Endothelial cell of umbilical vein (primary cell): ENCODE results near the gene SFI1. TPM values are rescaled to one million over a fixed set of nuclear protein-coding genes. Genes with fewer than 3 reads are reported as not detected.

Experiments used
- BruUV-seq: library from RNA; stranded (reverse); fragments of 400-500 nt; replicated peaks from 2 replicates; lab custom pipeline; 2021; lab: Mats Ljungman, UMichigan
- CTCF ChIA-PET: fragments of 300-600, 350-600 bp; sonication (Branson Sonifier 250); formaldehyde crosslinking; loops from one replicate; lab custom pipeline; 2021; ENCODE audit warnings: antibody characterized with exemption, inconsistent platforms; lab: Charles Lee
- POLR2A ChIA-PET: fragments of 300-600, 350-600 bp; sonication (Branson Sonifier 250); formaldehyde crosslinking; loops from one replicate; lab custom pipeline; 2021; ENCODE audit warnings: antibody characterized with exemption, inconsistent platforms; lab: Charles Lee
- DNase-seq: peaks from one replicate; pipeline ENCODE4 v3.0.0-alpha.2; 2011; ENCODE audit warnings: low read depth, low spot score
- FAIRE-seq: peaks from 2 replicates; lab custom pipeline; 2011; peaks lifted over from hg19 to GRCh38; lab: Jason Lieb, UNC
- H2AFZ ChIP-seq: 2 replicates; pipeline ENCODE4 v1.6.0; 2012; ENCODE audit warnings: low read depth, low read length, control low read depth, inconsistent platforms
- H3K27ac ChIP-seq: 2 replicates; pipeline ENCODE4 v1.5.1; 2011; ENCODE audit warnings: low read depth, mild to moderate bottlenecking, control low read depth, low read length, moderate library complexity; ENCODE audit not compliant: insufficient read depth
- H3K27me3 ChIP-seq, 2 experiments: 2 replicates each; pipeline versions ENCODE4 v1.6.0 to v1.6.1; 2011; ENCODE audit warnings: low read length in 2 of 2, mixed read lengths in 1 of 2; ENCODE audit not compliant: control insufficient read depth in 2 of 2, insufficient read depth in 2 of 2
- H3K36me3 ChIP-seq, 2 experiments: 2 replicates in 1 of 2; 3 replicates in 1 of 2; pipeline ENCODE4 v1.5.1; 2011; ENCODE audit warnings: low read length in 2 of 2, mild to moderate bottlenecking in 1 of 2, moderate library complexity in 1 of 2; ENCODE audit not compliant: control insufficient read depth in 2 of 2, insufficient read depth in 2 of 2; ENCODE audit errors: extremely low read depth in 1 of 2
- H3K4me1 ChIP-seq: 3 replicates; pipeline ENCODE4 v1.5.1; 2011; ENCODE audit warnings: mild to moderate bottlenecking, low read length; ENCODE audit not compliant: control insufficient read depth, insufficient read depth; ENCODE audit errors: extremely low read depth
- H3K4me2 ChIP-seq: 2 replicates; pipeline ENCODE4 v1.6.1; 2011; ENCODE audit warnings: low read length, control low read depth, mixed read lengths; ENCODE audit not compliant: insufficient read depth
- H3K4me3 ChIP-seq, 3 experiments: fragments of 200-600 bp in 1 of 3; sonication (generic), shearing (Covaris generic) in 1 of 3; replicated peaks in 1 of 3; 2 replicates each; pipeline ENCODE4 v1.5.1; 2011 to 2016; ENCODE audit warnings: control low read depth in 3 of 3, low read length in 3 of 3, mild to moderate bottlenecking in 2 of 3, inconsistent platforms in 1 of 3, low read depth in 1 of 3, moderate library complexity in 1 of 3; ENCODE audit not compliant: insufficient read depth in 1 of 3
- H3K79me2 ChIP-seq: 2 replicates; pipeline ENCODE4 v1.6.0; 2012; ENCODE audit warnings: low read length, inconsistent platforms; ENCODE audit not compliant: control insufficient read depth, insufficient read depth
- H3K9ac ChIP-seq: replicated peaks from 2 replicates; pipeline ENCODE3; 2011; ENCODE audit warnings: low read length, control low read depth; ENCODE audit not compliant: insufficient read depth; ENCODE audit errors: extremely low read depth
- H3K9me1 ChIP-seq: replicated peaks from 3 replicates; pipeline ENCODE4 v1.6.0; 2011; ENCODE audit warnings: mild to moderate bottlenecking, low read length; ENCODE audit not compliant: control insufficient read depth, insufficient read depth; ENCODE audit errors: extremely low read depth
- H3K9me3 ChIP-seq: replicated peaks from 2 replicates; pipeline ENCODE4 v1.5.1; 2012; ENCODE audit warnings: low read length, inconsistent platforms; ENCODE audit not compliant: control insufficient read depth, insufficient read depth
- H4K20me1 ChIP-seq: replicated peaks from 2 replicates; pipeline ENCODE3; 2011; ENCODE audit warnings: mild to moderate bottlenecking, low read length; ENCODE audit not compliant: control insufficient read depth, insufficient read depth; ENCODE audit errors: extremely low read depth
- CTCF ChIP-seq, 2 donors: IDR thresholded peaks; 1 replicate in 1 of 2; 2 replicates in 1 of 2; pipeline ENCODE4 v1.5.1; 2011; ENCODE audit warnings: low read length in 2 of 2, mild to moderate bottlenecking in 2 of 2, moderate library complexity in 2 of 2, control low read depth in 1 of 2, inconsistent platforms in 1 of 2, low read depth in 1 of 2; ENCODE audit not compliant: insufficient read depth in 1 of 2; ENCODE audit errors: extremely low read depth in 1 of 2
- EZH2 ChIP-seq: IDR thresholded peaks from 2 replicates; pipeline ENCODE4 v1.6.1; 2012; ENCODE audit warnings: borderline replicate concordance, low read depth, mild to moderate bottlenecking, moderate library complexity, low read length, inconsistent platforms; ENCODE audit not compliant: severe bottlenecking
- FOS ChIP-seq: IDR thresholded peaks from 2 replicates; pipeline ENCODE4 v1.6.1; 2011; ENCODE audit warnings: mild to moderate bottlenecking, low read length, moderate library complexity, borderline replicate concordance; ENCODE audit not compliant: insufficient read depth
- GATA2 ChIP-seq: IDR thresholded peaks from 2 replicates; pipeline ENCODE4 v1.7.0; 2011; ENCODE audit warnings: low read depth, mild to moderate bottlenecking, moderate library complexity, mixed read lengths, low read length; ENCODE audit not compliant: insufficient read length, insufficient read depth
- JUN ChIP-seq: IDR thresholded peaks from 2 replicates; pipeline ENCODE4 v1.6.1; 2011; ENCODE audit warnings: borderline replicate concordance, low read depth; ENCODE audit not compliant: insufficient read length, insufficient read depth
- MYC ChIP-seq: IDR thresholded peaks from one replicate; pipeline ENCODE4 v1.6.1; 2011; ENCODE audit warnings: mild to moderate bottlenecking, low read depth, low read length
- POLR2A ChIP-seq: IDR thresholded peaks from 2 replicates; pipeline ENCODE4 v1.6.1; 2012; ENCODE audit warnings: low read depth, mild to moderate bottlenecking, control low read depth, low read length
- POLR2AphosphoS5 ChIP-seq: IDR thresholded peaks from 2 replicates; pipeline ENCODE4 v1.6.1; 2012; ENCODE audit warnings: low read depth, mild to moderate bottlenecking, control low read depth, low read length, moderate library complexity; ENCODE audit not compliant: insufficient read depth
- dilution Hi-C: fragments of 300-500 bp; cut with MboI; formaldehyde crosslinking; loops from one replicate; pipeline ENCODE4 v1.15.0; 2019; ENCODE audit warnings: low sequenced_read_pairs; ENCODE audit not compliant: extremely low pct_ligation_motif_present
- intact Hi-C: fragments of 100-400 bp; cut with micrococcal nuclease; formaldehyde crosslinking; loops from one replicate; pipeline ENCODE4 v1.10.0; 2022
- polyA plus RNA-seq, 4 experiments: library from polyadenylated mRNA; depleted of rRNA in 3 of 4; stranded (reverse) in 3 of 4; unstranded in 1 of 4; fragments of >200 nt; gene quantifications; 2 replicates each; pipeline versions ENCODE4 v1.2.1 to v1.2.3, GENCODE V29; 2011 to 2012; ENCODE audit warnings: missing spikeins in 1 of 4
- total RNA-seq: library from RNA; stranded (reverse); gene quantifications from 2 replicates; pipeline ENCODE4 v1.2.3, GENCODE V29; 2021
- TF ChIP-seq, protein P1 (sequence below): IDR thresholded peaks from 2 replicates; pipeline ENCODE4 v1.6.1; 2011; ENCODE audit not compliant: insufficient read depth, insufficient read length

SFI1 gene
- total and polyA plus RNA-seq, 2 donors (not counting 3 experiments of a cell fraction or from before 2014, with no cell fraction given), result 12.5 to 46.4 TPM

DNA sequence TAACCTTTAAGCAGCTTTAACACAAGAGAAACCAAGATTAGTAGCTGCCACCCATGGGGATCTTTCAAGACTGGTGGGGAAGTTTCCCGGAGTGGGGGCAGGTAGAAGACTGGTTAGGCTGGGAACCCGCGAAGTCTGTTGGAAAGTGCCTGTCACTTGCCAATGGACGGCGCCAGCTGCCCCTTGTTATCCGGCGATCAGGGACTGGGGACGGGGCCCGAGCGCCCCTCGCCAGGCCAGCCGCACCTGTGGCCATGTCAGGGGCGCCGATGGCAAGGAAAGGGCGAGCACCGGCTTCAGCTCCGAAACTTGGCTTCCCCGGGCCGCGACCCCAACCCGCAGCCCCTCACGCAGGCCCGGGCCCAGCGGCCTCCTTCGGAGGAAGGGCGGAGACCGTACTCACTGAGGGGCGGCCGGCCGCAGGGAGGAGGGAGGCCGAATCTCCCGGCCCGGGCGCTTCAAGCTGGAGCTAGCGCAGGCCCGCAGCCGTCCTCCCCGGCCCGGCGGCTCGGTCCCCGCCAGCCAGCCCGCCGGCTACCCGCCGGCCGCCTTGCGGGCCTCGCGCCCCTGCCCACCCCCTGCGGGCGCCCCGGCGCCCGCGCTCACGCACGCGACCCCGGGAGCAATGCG lies 7.2 kb upstream of the SFI1 start:
- peak; percentile 52 for DNase-seq
- BruUV-seq, result no TSS peak
- POLR2A ChIA-PET, result no interaction called here

More for the DNA sequence above, 7.2 kb upstream of the SFI1 start:
- dilution Hi-C loops, result no loop called here
- intact Hi-C loops, result loop anchor here (2.0 kb wide), 2 partner anchors 42 to 142 kb away; no protein-coding TSS in a partner anchor
- CTCF ChIA-PET, result interaction anchor here (1.7 to 3.1 kb wide), 2 partner anchors 12 to 37 kb away, joined by 8 to 9 read pairs; no protein-coding TSS in a partner anchor
- peak overlapping the region; percentile 85 for H3K4me2 ChIP-seq
- peaks cover 3 to 5% of the 10 kb centered on the region in 2 experiments for H3K36me3 ChIP-seq
- no peaks in the 10 kb centered on the region for H3K27me3 ChIP-seq
- H3K4me1 ChIP-seq, result peaks cover 24% of the 10 kb centered on the region
- H3K9me3 ChIP-seq, result no peaks in the 10 kb centered on the region
- FAIRE-seq, result peak; percentile 15
- no peak for TF ChIP-seq POLR2A
- TF ChIP-seq FOS, result no peak
- TF ChIP-seq, protein P1, sequence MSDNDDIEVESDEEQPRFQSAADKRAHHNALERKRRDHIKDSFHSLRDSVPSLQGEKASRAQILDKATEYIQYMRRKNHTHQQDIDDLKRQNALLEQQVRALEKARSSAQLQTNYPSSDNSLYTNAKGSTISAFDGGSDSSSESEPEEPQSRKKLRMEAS, result no peak
- no peak for TF ChIP-seq GATA2
- no peak for TF ChIP-seq MYC
- TF ChIP-seq EZH2, result no peak
- no peak for TF ChIP-seq POLR2AphosphoS5
- TF ChIP-seq CTCF (IDR thresholded peaks at IDR 0.05; ENCODE audit: extremely low read depth in 1 of 2, insufficient read depth in 1 of 2, low read depth in 1 of 2, low read length in 2 of 2), result no peak
- no peak for TF ChIP-seq JUN
- peak overlapping the region; percentile 84 for H3K27ac ChIP-seq
- H4K20me1 ChIP-seq, result no peaks in the 10 kb centered on the region
- H3K9me1 ChIP-seq, result no peaks in the 10 kb centered on the region
- H3K9ac ChIP-seq, result peak overlapping the region; percentile 91
- H3K4me3 ChIP-seq, result peak overlapping the region; percentile 85 to 96 (median 87)
- peak overlapping the region; percentile 41 for H2AFZ ChIP-seq
- peaks cover 40% of the 10 kb centered on the region for H3K79me2 ChIP-seq
